HG02759 (cell line): ENCODE data around the gene TRAPPC2.
A peak's percentile ranks its signal among the peaks of the same experiment; 100 is the strongest.
"Not testable (repeated sequence)": the region's sequence is repeated elsewhere in the genome, so short reads cannot be mapped to it uniquely, and the experiment has no call there.

Source experiments
- ATAC-seq: cut with Tn5 transposase; IDR thresholded peaks from one replicate; pipeline ENCODE4 v1.9.1; 2021; ENCODE audit warnings: mild to moderate bottlenecking, moderate library complexity; ENCODE audit not compliant: unreplicated experiment

TRAPPC2 gene

GRCh38 chrX:13748486-13748885, 14.1 kb upstream of the TRAPPC2 start:
- ATAC-seq: no peak

GRCh38 chrX:13747836-13748235, 13.4 kb upstream of the TRAPPC2 start:
- no peak for ATAC-seq

- peak; percentile 90 for ATAC-seq
Observed at GRCh38 chrX:13742397-13743176, 8.2 kb upstream of the TRAPPC2 start.

- no peak for ATAC-seq
Observed at GRCh38 chrX:13741695-13742094, 7.3 kb upstream of the TRAPPC2 start.

GRCh38 chrX:13733506-13733905, 914 bp downstream of the TRAPPC2 start:
- no peak for ATAC-seq

- no peak for ATAC-seq
Observed at GRCh38 chrX:13732246-13733067, 2.0 kb downstream of the TRAPPC2 start.

GRCh38 chrX:13730523-13730922, 3.9 kb downstream of the TRAPPC2 start:
- ATAC-seq: not testable (repeated sequence)

GRCh38 chrX:13726583-13726982, 7.8 kb downstream of the TRAPPC2 start:
- not testable (repeated sequence) for ATAC-seq

- not testable (repeated sequence) for ATAC-seq
Observed at GRCh38 chrX:13724878-13725277, 9.5 kb downstream of the TRAPPC2 start.

- ATAC-seq: no peak
Observed at GRCh38 chrX:13721819-13722519, 12.5 kb downstream of the TRAPPC2 start.

GRCh38 chrX:13721371-13721770, 13.0 kb downstream of the TRAPPC2 start:
- no peak for ATAC-seq

- no peak for ATAC-seq
Observed at GRCh38 chrX:13719192-13719856, 15.1 kb downstream of the TRAPPC2 start.

GRCh38 chrX:13717700-13718472, 16.5 kb downstream of the TRAPPC2 start:
- ATAC-seq: no peak

GRCh38 chrX:13716905-13717304, 17.5 kb downstream of the TRAPPC2 start:
- no peak for ATAC-seq

- ATAC-seq: no peak
Observed at GRCh38 chrX:13716455-13716854, 18.0 kb downstream of the TRAPPC2 start.

GRCh38 chrX:13711141-13711540, 23.3 kb downstream of the TRAPPC2 start:
- no peak for ATAC-seq

GRCh38 chrX:13703589-13703988, 30.8 kb downstream of the TRAPPC2 start:
- ATAC-seq: no peak

- no peak for ATAC-seq
Observed at GRCh38 chrX:13703135-13703534, 31.3 kb downstream of the TRAPPC2 start.

- no peak for ATAC-seq
Observed at GRCh38 chrX:13702111-13702789, 32.2 kb downstream of the TRAPPC2 start.

- no peak for ATAC-seq
Observed at GRCh38 chrX:13700380-13700779, 34.0 kb downstream of the TRAPPC2 start.
